Fibroblast of the conjunctiva (primary cell): ENCODE measurements around the gene ABCA3.
A peak's percentile ranks its signal among the peaks of the same experiment; 100 is the strongest.
"Not testable (repeated sequence)": the region's sequence is repeated elsewhere in the genome, so short reads cannot be mapped to it uniquely, and the experiment has no call there.

Experiments used
- DNase-seq: peaks from one replicate; pipeline ENCODE4 v3.0.0-alpha.2; 2010; ENCODE audit warnings: low read depth

Gene ABCA3

GRCh38 chr16:2278956-2279800, 61.4 kb downstream of the ABCA3 start:
- DNase-seq = no peak

GRCh38 chr16:2278272-2278608, 62.3 kb downstream of the ABCA3 start:
- DNase-seq = no peak

- DNase-seq = no peak
These were observed 62.9 kb downstream of the ABCA3 start for GRCh38 chr16:2277466-2278271.

GRCh38 chr16:2276368-2277195, 63.9 kb downstream of the ABCA3 start:
- DNase-seq = no peak

- no peak for DNase-seq
These were observed 64.8 kb downstream of the ABCA3 start for GRCh38 chr16:2275476-2276367.

- no peak for DNase-seq
These were observed 66.6 kb downstream of the ABCA3 start for GRCh38 chr16:2273931-2274330.

GRCh38 chr16:2273484-2273883, 67.0 kb downstream of the ABCA3 start:
- DNase-seq = no peak

- no peak for DNase-seq
These were observed 68.6 kb downstream of the ABCA3 start for GRCh38 chr16:2271848-2272461.

GRCh38 chr16:2270588-2271470, 69.7 kb downstream of the ABCA3 start:
- DNase-seq = no peak

- no peak for DNase-seq
These were observed 70.5 kb downstream of the ABCA3 start for GRCh38 chr16:2270070-2270462.

GRCh38 chr16:2267913-2268666, 72.4 kb downstream of the ABCA3 start, which contains the start of gene RNPS1:
RNPS1 (minus strand) TSS chr16:2268126; CDS start chr16:2264643, 3,483 bp downstream.
- peak; percentile 82 for DNase-seq

GRCh38 chr16:2267505-2267912, 73.0 kb downstream of the ABCA3 start:
- not testable (repeated sequence) for DNase-seq

- not testable (repeated sequence) for DNase-seq
These were observed 73.6 kb downstream of the ABCA3 start for GRCh38 chr16:2266887-2267286.

GRCh38 chr16:2263026-2263425, 77.5 kb downstream of the ABCA3 start:
- DNase-seq = not testable (repeated sequence)

- DNase-seq = no peak
These were observed 80.3 kb downstream of the ABCA3 start for GRCh38 chr16:2260250-2260649.

- DNase-seq = not testable (repeated sequence)
These were observed 82.0 kb downstream of the ABCA3 start for GRCh38 chr16:2258530-2258929.

- DNase-seq = no peak
These were observed 82.8 kb downstream of the ABCA3 start for GRCh38 chr16:2257726-2258125.

- no peak for DNase-seq
These were observed 83.9 kb downstream of the ABCA3 start for GRCh38 chr16:2256531-2257140.

GRCh38 chr16:2253293-2253692, 87.2 kb downstream of the ABCA3 start:
- DNase-seq = no peak
